GM12891 (cell line): ENCODE results near the gene NEK9.

ENCODE experiments used
- POLR2A ChIP-seq: IDR thresholded peaks from 2 replicates; pipeline ENCODE4 v1.6.1; 2011; ENCODE audit warnings: low read depth, low read length, control low read depth
- POLR2AphosphoS5 ChIP-seq: IDR thresholded peaks from 2 replicates; pipeline ENCODE4 v1.6.1; 2011; ENCODE audit warnings: low read depth, low read length, control low read depth
- POU2F2 ChIP-seq: IDR thresholded peaks from 2 replicates; pipeline ENCODE4 v1.6.1; 2011; ENCODE audit warnings: low read depth, mild to moderate bottlenecking, control low read depth, low read length, moderate library complexity
- SPI1 ChIP-seq: IDR thresholded peaks from 2 replicates; pipeline ENCODE4 v1.6.1; 2011; ENCODE audit warnings: low read depth, low read length, control low read depth
- TAF1 ChIP-seq: IDR thresholded peaks from 2 replicates; pipeline ENCODE4 v1.6.1; 2011; ENCODE audit warnings: low read depth, low read length, control low read depth

DNA sequence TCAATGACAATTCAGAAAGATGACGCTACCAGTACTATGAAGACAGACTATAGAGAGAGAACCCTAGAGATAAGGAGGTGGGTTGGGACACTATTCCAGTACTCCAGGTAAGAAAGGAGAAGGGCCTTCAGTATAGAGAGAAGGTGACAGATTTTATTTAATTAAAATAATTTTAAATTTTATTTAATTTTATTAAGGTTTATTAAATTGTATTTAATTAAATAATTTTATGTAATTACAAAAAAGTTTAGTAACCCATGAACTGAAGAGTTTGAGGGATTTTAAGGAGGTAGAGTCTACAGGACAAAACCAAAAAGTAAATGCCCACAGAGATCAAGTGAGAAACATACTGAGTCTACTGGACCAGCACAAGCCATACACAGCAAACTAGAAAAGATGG lies 29.3 kb upstream of the NEK9 start:
- TF ChIP-seq POLR2A (no peak), POLR2AphosphoS5 (no peak), POU2F2 (no peak), TAF1 (no peak), SPI1 (no peak)
